GM19193 (cell line): ENCODE results near the gene TDRD10.

Source experiments
- POLR2A ChIP-seq: IDR thresholded peaks from 4 replicates; pipeline ENCODE4 v1.6.1; 2011; ENCODE audit not compliant: insufficient read depth, insufficient read length; ENCODE audit errors: extremely low read depth

Gene TDRD10

DNA sequence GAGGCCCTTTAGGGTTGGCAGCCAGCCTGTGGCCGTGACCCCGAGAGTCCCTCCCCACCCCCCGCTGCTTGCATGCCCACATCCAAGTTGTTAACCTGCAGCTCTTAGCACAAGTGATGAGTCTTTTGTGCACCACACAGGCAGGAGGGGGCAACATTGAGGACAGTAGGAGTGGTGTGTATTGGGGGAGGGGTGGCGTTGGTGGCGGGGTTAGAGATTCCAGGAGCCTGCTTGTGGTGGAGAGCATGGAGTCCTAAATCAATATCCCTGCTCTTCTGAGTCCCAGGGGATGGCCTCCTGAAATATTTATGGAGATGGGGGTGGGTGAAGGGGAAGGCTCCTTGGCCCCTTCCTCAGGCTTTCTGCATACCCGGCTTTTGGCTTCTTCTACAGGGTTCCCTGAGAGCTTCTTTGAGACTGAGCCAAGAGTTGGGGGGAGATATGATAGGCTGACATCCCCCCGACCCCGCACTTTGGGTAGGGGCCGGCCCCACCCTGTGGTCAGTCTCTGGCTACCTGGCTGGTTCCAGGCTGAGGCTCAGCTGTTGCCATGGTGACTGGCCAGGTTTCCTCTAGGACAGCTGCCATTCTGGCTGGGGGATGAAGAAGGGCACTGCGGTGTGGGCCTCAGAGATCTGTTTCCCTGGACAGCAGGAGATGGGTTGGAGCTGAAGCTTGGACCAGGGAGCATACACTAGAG is 70.6 kb downstream of the TDRD10 start:
- TF ChIP-seq POLR2A, result no peak

DNA sequence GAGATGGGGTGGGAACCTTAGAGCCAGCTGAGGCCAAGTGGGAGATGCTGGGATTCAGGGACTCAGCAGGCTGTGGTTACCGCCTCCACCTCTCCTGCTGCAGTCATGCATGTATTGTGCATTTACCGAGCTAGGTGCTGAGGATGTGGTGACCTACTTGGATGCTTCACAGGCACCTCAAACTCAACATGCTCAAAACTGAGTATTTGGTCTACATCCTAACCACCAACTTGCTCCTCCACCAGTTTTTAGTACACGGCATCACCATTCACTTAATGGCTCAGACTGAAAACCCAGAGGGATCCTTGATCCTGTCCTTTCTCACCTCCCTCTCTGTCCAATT is 71.1 kb downstream of the TDRD10 start:
- no peak for TF ChIP-seq POLR2A

DNA sequence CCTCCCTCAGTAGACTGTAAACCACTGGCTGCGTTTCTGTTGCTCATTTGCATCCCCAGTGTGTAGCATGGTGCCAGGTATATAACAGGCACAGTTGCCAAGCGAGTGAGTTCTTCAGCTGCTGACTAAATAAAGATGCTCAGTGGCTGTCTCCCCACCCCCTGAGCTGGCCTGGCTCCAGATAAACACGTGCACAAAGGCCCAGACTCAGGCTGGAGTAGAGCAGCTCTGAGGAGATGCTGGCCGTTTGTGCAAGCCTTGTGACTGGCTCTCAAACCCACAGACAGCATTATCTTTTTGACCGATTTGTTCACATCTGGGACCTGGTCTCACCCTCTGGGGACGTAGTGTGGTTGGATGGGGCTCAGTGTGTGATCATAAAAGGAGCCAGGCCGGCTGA is 72.7 kb downstream of the TDRD10 start:
- TF ChIP-seq POLR2A, result peak; percentile 34

DNA sequence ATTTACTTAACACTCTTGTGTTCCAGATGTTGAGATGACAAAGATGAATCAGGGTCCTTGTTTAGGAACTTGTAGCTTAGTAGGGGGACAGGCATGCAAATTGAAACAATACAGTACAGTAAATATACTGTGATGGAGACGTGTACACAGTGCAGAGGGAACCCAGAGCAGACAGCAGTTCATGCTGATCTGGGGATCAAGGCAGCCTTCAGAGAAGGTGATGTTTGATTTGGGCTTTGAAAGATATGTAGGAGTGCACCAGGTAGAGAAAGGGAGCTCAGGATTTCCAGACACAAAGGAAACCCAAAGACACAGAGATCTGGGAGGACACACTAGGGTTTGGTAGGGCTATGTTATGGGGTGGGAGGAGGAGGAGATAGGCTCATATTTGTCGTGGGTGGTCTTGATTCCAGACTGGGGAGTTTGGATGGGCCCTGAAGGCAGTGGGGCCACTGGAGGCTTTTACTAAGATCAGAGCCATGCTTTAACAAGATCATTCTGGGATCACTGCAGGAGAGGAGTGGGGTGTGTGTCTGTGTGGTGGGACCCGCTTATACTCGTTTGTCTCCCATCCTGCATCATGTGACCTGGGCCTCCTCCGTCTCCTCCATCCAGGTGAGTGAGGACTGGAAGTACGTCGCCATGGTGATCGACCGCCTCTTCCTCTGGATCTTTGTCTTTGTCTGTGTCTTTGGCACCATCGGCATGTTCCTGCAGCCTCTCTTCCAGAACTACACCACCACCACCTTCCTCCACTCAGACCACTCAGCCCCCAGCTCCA is 73.3 kb downstream of the TDRD10 start:
- TF ChIP-seq POLR2A, result no peak

DNA sequence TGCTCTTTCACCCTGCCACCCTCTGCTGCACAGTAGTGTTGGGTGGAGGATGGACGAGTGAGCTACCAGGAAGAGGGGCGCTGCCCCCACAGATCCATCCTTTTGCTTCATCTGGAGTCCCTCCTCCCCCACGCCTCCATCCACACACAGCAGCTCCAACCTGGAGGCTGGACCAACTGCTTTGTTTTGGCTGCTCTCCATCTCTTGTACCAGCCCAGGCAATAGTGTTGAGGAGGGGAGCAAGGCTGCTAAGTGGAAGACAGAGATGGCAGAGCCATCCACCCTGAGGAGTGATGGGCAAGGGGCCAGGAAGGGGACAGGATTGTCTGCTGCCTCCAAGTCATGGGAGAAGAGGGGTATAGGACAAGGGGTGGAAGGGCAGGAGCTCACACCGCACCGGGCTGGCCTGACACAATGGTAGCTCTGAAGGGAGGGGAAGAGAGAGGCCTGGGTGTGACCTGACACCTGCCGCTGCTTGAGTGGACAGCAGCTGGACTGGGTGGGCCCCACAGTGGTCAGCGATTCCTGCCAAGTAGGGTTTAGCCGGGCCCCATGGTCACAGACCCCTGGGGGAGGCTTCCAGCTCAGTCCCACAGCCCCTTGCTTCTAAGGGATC is 74.0 kb downstream of the TDRD10 start:
- no peak for TF ChIP-seq POLR2A

DNA sequence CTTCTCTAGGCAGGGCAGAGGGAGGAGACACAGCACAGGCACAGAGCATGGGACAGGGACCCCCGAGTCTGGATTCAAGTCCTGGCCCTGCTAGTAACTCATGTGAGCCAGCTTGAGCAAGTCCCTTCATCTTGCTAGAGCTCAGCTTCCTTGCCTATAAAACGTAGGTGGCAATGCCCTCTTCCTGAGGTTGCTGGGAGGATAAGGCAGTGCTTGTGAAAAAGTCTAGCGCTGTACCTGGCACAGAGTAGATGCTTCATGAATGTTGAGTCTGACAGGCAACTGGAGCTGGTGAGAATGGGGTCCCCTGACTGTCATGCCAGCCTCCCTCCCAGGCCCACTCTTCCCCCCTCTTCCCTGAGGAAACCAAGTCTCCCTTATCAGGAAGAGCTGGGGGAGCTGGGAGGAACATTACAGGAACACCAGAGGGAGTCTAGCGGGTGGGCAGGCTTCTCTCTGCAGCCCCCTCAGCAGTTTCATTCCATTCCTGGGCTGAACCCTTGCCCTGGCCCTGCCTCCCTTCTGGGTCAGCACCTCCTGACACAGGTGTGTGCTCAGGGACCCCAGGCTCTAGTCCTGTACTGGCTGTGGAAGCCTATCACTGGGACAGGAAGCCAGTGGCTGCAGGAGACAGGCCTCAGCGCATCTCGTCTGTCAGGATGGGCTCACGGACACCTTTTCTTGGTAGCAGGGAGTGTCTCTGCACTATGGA is 75.5 kb downstream of the TDRD10 start:
- peak; percentile 46 for TF ChIP-seq POLR2A

DNA sequence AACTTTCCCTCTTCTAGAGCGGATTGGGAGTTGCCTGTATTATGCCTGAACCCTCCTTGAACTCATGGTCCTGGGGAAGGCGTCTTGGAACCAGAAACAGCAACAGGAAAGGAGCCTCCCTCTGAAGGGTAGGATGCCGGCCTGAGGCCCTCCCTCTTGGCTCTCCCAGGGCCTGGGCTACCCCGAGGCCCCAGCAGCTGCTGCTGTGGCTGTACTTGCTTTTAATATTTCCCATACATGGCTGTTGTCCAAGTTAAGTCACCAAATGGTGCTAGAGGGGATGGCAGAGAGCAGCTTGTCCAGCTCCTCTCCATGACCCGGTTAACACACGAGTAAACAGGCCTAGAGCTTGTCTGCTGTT is 76.0 kb downstream of the TDRD10 start:
- no peak for TF ChIP-seq POLR2A

DNA sequence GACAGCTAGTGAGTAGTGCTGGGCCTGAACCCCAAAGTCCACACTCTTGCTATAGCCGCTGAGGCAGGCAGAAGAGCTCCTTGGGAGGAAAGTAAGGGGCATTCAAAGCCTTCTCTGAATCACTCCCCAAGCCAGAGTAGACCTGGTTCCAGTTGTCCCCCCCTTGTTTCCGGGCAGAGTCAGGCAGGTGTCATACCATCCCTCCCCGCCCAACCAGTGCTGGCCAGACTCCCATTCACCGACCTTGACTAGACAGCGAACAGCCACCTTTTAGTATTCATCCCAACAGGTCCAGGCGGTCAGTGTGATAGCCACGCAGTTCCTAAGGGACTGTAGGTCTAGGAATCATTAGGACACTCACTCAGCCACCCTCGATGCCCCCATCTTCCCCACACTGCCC is 77.4 kb downstream of the TDRD10 start:
- TF ChIP-seq POLR2A, result peak; percentile 26

DNA sequence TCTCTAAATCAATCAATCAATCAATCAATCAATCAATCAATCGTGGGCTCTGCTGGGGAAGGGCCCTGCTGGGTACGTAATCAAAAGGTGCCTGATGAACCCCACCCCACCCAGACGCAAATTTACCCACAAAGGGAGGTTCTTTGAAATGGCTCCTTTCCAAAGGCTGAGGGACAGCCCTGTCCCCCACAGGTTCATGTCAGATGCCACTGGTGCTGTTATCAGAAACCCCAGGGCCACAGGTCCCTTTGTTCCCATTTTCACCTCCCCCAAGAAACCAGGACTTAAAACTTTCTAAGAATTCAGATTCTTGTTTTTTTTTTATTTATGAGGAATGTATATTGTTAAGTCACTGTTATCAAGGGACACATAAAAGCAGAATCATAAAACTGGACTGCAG is 79.7 kb downstream of the TDRD10 start:
- no peak for TF ChIP-seq POLR2A

DNA sequence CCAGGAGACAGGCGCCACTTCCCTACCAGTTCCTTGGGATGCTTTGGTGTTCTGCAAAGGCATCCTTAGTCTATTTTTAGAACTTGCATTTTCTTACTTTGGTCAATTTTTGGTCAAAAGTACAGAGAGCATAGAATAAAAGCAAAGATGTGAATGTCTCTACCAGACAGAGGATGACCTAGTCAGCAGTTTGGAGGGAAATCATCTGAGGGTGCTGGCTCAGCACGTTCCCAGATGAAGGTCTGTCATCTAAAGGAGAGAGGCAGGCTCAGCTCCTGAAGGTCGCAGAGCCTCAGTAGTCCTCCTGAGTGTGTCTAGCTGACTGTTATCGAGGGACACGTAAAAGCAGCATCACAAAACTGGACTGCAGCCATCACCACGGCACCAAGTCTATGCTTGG is 80.9 kb downstream of the TDRD10 start:
- no peak for TF ChIP-seq POLR2A

DNA sequence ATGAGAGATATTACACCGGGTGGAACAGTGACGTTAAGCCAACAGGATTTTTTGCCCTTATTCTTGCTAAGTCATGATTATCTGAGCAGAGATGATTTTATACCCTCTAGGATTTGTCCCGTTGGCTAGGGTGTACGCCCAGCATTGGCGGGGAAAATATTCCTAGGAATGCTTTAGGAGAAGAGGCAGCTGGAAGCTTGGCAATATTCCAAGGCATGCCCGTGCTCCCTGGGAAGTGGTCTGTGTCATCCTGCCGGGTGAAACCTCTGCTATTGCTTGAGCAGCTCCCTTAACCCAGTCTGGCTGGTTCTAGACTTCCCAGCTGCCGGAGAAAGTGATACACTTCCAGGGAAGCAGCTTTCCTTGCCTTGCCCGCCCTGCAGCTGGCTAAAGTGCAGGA is 81.8 kb downstream of the TDRD10 start:
- TF ChIP-seq POLR2A, result no peak

DNA sequence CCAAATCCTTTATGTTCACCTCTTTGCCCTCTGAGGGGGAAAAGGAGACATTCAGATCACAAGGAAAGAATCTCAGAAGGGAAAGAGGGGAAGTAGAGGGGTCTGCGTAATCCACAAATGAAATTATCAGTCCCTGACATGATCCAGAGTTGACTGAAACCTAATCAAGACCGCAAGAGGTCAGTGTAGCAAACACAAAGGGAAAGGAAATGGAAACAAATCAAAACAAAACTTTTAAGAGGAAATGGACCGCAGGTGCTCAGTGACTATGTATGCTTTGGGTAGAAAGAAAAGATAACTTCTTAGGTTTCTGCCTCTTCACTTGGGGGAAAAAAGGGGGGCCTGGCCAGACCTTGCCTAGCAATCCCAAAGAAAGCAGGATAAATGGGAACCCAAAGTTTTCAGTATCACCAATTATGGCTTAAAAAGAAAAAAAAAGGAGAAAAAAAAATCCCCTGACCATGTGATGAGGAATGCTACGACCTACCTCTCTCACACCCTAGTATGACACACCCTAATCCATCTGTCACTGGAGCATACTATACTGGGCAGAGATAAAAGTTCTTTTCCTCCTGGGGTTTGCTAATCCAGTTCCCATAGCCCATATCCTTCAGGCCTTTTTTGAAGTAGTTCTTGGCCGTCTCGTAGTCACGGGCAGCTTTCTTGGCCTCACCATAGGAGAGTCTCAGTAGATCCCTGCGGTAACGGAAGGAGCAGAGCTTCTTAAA is 82.4 kb downstream of the TDRD10 start:
- no peak for TF ChIP-seq POLR2A

DNA sequence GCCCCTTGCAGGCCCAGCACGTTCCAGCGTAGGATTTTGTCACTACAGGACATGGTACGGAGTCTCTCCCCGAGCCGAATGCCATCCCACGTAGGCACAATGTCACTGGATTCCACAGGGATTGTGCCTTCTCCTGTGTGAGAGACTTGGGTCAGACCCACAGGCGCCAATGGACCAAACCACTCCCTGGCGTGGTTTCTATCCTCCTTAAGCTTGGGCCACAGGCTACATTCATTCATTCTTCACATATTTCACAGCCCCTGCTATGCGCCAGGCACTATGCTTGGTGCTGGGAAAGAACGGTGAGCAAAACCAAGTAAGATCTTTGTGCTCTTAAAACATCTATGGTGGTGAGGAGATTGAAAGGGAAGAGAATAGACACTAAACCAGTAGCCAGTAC is 84.2 kb downstream of the TDRD10 start:
- no peak for TF ChIP-seq POLR2A

DNA sequence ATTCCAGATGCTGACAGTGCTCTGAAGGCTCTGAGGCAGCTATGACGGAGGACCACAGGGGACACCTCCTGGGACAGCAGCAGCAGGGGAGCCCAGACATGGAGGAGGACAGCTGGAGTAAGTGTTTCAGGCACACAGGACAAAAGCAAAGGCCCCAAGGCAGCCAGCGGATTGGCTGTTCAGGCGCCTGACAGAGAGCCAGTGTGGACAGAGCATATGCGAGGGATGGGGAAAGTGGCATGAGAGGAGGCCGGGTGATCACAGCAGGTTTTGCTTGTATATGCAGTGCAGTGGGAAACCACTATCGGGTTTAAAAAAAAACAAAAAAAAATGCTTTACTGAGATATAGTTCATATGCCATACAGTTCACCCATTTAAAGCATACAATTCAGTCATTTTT is 84.6 kb downstream of the TDRD10 start:
- TF ChIP-seq POLR2A, result no peak

DNA sequence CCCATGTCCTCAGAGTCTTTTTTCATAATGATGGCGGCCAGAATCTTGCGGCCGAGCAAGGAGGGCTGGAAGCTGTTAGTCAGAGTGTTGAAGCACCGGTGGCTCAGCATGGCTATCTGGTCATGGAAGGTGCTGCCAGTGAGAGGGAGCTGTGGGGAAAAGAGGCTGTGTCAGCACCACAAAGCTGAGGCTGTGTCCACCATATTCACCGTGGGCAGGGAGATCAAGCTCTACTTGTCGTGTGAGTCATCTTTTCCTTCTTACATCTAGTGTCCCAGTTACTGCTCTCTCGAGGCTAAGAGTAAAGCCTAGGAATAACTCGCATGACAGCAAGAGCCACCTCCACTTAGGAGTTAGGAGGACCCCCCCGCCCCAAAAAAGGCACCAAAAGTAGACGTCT is 87.8 kb downstream of the TDRD10 start:
- TF ChIP-seq POLR2A, result peak; percentile 33
